ENCODE results near the gene MUS81. TPM values are rescaled to one million over a fixed set of nuclear protein-coding genes. Genes with fewer than 3 reads are reported as not detected.

The MUS81 gene
- total and polyA plus RNA-seq, 12 donors, result 20.3 to 111 (median 31.7) TPM

DNA sequence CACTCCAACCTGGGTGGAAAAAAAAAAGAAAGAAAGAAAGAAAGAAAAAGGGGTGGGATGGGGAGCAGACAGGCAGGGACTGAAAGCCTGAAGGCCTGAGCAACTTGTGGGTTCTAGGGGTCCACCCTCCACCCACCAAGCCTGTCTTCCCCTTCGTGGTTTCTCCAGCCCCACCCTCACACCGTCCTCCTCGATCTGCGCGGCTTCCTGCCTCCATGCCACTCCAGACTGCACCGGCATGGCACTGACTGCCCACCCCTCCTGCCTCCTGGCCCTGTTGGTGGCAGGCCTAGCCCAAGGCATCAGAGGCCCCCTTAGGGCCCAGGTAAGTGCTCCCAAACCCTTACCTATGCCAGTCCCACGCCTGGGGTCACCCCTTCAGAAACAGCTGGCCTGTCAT, 19.4 kb downstream of the MUS81 start, which contains the start of gene CTSW:
Gene CTSW (plus strand): TSS at position 221 of the 400 bp plus-strand sequence. CDS start 18 bp downstream, at position 239.
- peaks cover 0 to 30% (median 17%) of the 10 kb centered on the region in 9 donors for H3K36me3 ChIP-seq
- intact Hi-C loops (cut with DNase I), result loop anchor here in 4 of 10 donors (5.0 to 10.0 kb wide), 3 partner anchors 103 to 165 kb away; partner anchors contain the start of gene KAT5 (in 1 of the 4)
- 53 to 64% methylated on average over 7 of the region's 7 CpGs for WGBS, 2 donors
- no peaks in the 10 kb centered on the region for H3K9me3 ChIP-seq
- peak within 1 kb of the TSS in 1 of 10 donors; percentile 59 for H3K27ac ChIP-seq
- TF ChIP-seq, protein P1, sequence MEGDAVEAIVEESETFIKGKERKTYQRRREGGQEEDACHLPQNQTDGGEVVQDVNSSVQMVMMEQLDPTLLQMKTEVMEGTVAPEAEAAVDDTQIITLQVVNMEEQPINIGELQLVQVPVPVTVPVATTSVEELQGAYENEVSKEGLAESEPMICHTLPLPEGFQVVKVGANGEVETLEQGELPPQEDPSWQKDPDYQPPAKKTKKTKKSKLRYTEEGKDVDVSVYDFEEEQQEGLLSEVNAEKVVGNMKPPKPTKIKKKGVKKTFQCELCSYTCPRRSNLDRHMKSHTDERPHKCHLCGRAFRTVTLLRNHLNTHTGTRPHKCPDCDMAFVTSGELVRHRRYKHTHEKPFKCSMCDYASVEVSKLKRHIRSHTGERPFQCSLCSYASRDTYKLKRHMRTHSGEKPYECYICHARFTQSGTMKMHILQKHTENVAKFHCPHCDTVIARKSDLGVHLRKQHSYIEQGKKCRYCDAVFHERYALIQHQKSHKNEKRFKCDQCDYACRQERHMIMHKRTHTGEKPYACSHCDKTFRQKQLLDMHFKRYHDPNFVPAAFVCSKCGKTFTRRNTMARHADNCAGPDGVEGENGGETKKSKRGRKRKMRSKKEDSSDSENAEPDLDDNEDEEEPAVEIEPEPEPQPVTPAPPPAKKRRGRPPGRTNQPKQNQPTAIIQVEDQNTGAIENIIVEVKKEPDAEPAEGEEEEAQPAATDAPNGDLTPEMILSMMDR (IDR thresholded peaks at IDR 0.05), result no peak
- no peaks in the 10 kb centered on the region for H3K27me3 ChIP-seq
- peak within 1 kb of the TSS in 1 of 10 donors; percentile 39 for H3K4me3 ChIP-seq
- DNase-seq (no peak), ATAC-seq (no peak)
- H3K4me1 ChIP-seq, result peaks cover 0 to 11% (median 4%) of the 10 kb centered on the region in 9 donors

DNA sequence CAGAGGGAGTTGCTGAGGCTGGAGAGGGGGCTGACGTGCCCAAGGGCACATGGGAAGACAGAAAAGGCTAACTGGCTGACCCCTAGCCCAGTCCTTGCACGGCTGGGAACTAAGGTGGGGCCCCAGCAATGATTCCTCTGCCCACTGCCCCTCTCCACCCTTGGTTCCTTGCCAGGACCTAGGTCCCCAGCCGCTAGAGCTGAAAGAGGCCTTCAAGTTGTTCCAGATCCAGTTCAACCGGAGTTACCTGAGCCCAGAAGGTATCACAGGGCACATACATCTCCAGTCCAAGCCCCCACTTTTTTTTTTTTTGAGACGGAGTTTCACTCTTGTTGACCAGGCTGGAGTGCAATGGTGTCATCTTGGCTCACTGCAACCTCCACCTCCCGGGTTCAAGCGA, 19.8 kb downstream of the MUS81 start:
- H3K4me3 ChIP-seq, result peak overlapping the region in 1 of 10 donors; percentile 39
- H3K36me3 ChIP-seq, result peaks cover 0 to 34% (median 19%) of the 10 kb centered on the region in 9 donors
- WGBS, 2 donors, result 80 to 82% methylated on average over 7 of the region's 7 CpGs
- peaks cover 0 to 15% (median 8%) of the 10 kb centered on the region in 9 donors for H3K4me1 ChIP-seq
- intact Hi-C loops (cut with DNase I), result loop anchor here in 4 of 10 donors (5.0 to 10.0 kb wide), 3 partner anchors 102 to 165 kb away; partner anchors contain the start of gene KAT5 (in 1 of the 4)
- no peaks in the 10 kb centered on the region for H3K9me3 ChIP-seq
- ATAC-seq (no peak), DNase-seq (no peak)
- no peaks in the 10 kb centered on the region for H3K27me3 ChIP-seq
- H3K27ac ChIP-seq, result peak overlapping the region in 1 of 10 donors; percentile 59
- TF ChIP-seq, protein P1 (IDR thresholded peaks at IDR 0.05), result no peak

DNA sequence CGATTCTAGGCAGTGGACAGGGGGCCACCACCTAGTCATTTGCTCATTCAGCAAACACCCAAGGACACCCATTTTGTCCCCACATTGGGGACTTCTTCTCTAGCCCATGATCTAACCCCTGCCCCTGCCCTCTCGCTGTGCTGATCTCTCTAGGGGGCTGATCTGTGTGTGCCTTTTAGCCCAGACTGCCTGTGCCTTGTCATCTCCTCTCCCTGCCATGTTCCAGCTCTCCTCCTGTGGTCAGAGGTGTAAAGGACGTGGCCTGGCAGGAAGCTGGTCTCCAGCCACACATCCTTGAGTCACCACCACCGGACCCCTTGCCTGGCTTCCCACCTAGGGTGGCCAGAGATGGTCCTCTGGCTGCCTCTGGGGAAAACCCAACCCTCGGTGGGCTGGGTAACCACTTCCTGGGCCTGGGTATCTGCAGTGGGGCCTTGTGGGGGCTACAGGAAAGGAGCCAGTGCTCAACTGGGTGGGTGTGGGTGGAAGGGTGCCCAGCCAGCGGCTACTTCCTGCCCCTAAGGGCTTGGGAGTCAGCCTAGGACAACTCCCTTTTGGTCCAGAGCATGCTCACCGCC, 20.7 kb downstream of the MUS81 start:
- no peak for DNase-seq
- peaks cover 0 to 42% (median 19%) of the 10 kb centered on the region in 9 donors for H3K36me3 ChIP-seq
- ATAC-seq, result no peak
- TF ChIP-seq, protein P1 (IDR thresholded peaks at IDR 0.05), result no peak
- no peaks in the 10 kb centered on the region for H3K9me3 ChIP-seq
- no peaks in the 10 kb centered on the region for H3K27me3 ChIP-seq
- peaks cover 0 to 15% (median 8%) of the 10 kb centered on the region in 9 donors for H3K4me1 ChIP-seq
- H3K27ac ChIP-seq, result peak overlapping the region in 1 of 10 donors; percentile 47
- H3K4me3 ChIP-seq, result peak overlapping the region in 1 of 10 donors; percentile 39
- intact Hi-C loops (cut with DNase I), result loop anchor here in 4 of 10 donors (5.0 to 10.0 kb wide), 3 partner anchors 101 to 166 kb away; partner anchors contain the start of gene KAT5 (in 1 of the 4)
- 64 to 80% methylated on average over 7 of the region's 7 CpGs for WGBS, 2 donors

DNA sequence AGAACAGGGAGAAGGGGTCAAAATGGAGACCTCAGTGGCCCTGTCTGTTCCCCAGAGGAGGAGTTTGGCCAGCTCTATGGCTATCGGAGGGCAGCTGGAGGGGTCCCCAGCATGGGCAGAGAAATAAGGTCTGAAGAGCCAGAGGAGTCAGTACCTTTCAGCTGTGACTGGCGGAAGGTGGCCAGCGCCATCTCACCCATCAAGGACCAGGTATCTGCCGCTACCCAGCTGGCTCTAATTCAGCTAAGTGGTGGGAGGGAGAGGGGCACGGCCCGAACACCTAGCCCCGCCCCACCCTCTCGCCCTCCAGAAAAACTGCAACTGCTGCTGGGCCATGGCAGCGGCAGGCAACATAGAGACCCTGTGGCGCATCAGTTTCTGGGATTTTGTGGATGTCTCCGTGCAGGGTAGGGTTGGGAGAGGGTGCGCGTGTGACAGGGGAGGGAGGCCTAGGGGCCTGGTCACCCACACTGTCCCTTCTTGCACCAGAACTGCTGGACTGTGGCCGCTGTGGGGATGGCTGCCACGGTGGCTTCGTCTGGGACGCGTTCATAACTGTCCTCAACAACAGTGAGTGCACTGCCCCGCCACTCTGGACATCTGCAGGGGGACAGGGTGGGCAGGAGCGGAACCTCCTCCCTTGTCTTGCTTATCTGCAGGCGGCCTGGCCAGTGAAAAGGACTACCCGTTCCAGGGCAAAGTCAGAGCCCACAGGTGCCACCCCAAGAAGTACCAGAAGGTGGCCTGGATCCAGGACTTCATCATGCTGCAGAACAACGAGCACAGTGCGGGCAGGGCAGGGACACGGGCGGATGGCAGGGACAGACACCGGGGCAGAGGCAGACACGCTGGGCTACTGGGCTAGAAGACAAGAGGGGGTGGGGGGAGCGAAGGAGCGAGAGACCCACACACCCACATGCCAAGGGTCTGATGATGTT, 22.2 kb downstream of the MUS81 start:
- no peak for DNase-seq
- Histone ChIP-seq H3K27me3 (no peaks in the 10 kb centered on the region), H3K9me3 (no peaks in the 10 kb centered on the region), H3K36me3 (peaks cover 0 to 55% (median 19%) of the 10 kb centered on the region in 9 donors), H3K27ac (no peak overlapping the region), H3K4me3 (no peak overlapping the region), H3K4me1 (peaks cover 1 to 26% (median 14%) of the 10 kb centered on the region in 9 donors)
- intact Hi-C loops (cut with DNase I), result loop anchor here in 4 of 10 donors (5.0 to 10.0 kb wide), 3 partner anchors 100 to 168 kb away; partner anchors contain the start of gene KAT5 (in 1 of the 4)
- TF ChIP-seq, protein P1 (IDR thresholded peaks at IDR 0.05), result no peak
- WGBS, 2 donors, result 90 to 94% methylated on average over 30 of the region's 30 CpGs
- no peak for ATAC-seq
